Measurements from ENCODE around the gene MRS2.
"Not testable (repeated sequence)": the region's sequence is repeated elsewhere in the genome, so short reads cannot be mapped to it uniquely, and the experiment has no call there.

MRS2 gene, protein sequence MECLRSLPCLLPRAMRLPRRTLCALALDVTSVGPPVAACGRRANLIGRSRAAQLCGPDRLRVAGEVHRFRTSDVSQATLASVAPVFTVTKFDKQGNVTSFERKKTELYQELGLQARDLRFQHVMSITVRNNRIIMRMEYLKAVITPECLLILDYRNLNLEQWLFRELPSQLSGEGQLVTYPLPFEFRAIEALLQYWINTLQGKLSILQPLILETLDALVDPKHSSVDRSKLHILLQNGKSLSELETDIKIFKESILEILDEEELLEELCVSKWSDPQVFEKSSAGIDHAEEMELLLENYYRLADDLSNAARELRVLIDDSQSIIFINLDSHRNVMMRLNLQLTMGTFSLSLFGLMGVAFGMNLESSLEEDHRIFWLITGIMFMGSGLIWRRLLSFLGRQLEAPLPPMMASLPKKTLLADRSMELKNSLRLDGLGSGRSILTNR

DNA sequence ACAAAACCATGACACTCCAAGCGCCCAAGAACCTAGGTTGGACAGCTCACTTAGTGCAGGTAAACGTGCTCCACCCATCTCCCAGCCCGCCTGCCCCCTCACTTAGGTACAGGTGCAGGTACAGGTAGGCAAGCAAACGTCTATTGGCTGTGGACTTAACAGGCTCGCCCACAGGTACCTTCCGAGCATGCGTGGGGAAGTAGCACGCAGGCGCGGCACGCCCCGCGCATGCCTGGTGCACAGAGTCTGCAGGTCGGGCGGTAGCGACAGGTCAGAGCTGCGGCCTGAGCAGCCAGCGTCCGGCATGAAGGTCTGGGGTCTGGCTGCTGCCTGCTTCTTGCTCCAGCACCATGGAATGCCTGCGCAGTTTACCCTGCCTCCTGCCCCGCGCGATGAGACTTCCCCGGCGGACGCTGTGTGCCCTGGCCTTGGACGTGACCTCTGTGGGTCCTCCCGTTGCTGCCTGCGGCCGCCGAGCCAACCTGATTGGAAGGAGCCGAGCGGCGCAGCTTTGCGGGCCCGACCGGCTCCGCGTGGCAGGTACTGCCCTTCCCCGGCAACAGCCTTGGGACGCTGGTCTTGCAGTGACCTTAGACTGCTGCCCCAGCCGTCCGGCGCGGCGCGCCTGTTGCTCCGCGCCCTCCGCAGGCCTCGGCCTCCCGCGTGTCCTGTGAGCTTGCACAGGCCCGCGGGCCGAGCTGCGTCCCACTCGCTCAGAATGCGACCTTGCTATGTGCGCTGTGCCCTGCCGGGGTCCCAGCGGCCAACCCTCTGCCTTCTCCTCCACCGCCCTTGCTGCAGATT, at the start of gene MRS2:
MRS2 (plus strand) TSS at position 240 of the 804 bp plus-strand sequence; CDS start at position 351, 111 bp downstream.
- DNase-seq, result peak; percentile 84

DNA sequence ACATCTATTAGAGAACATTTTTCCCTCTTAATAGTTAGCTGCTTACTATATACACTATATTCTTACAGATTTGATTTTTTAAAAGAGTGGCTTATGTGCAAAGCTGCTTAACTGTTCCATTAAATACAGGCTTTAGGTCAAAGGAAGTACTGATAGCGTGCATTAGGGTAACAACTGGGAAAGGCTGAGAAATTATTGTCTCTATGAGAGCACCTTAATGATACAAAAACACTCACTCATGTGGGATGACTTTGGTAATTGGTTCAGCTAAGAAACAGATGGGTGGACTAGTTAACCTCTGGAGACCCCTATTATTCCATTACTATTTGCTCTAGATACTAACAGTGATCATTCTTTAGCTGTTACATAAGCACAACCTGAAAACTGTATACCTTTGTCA, 48.9 kb upstream of the MRS2 start:
- no peak for DNase-seq

DNA sequence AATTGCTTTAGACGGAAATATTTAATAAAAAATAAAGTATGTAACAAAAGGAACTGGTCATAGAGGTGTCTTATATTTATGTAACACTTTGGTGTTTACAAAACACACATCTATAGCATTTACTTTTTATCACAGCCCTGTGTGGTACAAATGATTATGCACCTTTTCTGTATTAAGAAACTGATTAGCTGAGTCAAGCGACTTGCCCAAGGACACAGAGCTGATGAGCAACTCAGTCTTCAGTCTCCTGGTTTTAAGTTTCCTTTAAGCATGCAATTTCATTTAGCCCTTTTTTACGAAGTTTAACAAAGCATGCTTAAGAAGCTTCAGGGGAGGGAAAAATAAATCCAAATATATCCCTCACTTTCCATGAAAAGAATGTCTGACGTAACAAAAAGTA, 47.3 kb upstream of the MRS2 start:
- no peak for DNase-seq

DNA sequence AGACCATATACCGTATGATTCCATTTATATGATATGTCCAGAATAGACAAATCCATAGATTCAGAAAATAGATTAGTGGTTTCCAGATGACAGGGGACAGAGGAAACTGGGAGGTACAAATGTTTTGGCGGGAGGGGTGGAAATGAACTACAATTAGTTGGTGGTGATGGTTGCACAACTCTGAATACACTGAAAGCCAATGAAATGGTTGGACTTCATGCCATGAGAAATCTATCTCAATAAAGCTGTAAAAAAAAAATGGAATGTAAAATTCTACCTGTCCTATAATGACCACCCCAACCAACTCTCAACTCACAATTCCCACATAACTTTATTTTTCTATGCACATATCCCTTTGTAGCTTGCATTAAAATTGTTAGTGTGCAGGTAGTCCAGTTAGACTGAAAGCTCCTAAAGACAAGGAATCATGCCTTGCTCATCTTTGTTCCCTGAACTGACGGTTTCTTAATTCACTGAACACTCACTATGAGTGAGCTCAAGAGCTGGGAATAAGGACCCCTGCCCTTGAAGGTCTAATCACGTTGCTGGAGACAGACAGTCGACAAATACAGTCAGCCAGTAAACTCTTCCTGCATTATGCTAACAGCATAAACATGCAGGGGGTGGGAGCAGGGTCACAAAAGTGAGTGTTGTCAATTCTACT, 46.3 kb upstream of the MRS2 start:
- DNase-seq, result no peak

DNA sequence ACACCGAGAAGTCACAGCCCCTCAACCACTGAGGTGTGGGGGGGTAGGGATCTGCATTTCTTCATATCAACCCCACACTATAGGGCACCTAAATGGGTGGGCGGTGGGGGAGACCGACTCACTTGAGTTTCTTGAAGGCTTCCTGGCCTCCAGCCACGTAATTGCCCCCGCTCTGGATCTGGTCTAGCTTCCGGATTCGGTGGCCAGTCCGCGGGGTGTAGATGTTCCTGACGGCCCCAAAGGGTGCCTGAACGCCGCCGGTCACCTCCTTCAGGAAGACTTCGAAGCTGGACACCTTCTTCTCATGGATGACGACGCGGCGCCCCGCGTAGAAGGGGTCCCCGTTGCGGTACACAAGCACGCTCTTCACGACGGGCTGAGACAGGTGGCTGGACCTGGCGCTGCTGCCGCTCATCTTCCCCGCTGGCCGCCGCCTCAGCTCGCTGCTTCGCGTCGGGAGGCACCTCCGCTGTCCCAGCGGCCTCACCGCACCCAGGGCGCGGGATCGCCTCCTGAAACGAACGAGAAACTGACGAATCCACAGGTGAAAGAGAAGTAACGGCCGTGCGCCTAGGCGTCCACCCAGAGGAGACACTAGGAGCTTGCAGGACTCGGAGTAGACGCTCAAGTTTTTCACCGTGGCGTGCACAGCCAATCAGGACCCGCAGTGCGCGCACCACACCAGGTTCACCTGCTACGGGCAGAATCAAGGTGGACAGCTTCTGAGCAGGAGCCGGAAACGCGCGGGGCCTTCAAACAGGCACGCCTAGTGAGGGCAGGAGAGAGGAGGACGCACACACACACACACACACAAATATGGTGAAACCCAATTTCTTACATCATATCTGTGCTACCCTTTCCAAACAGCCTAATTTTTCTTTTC, 45.2 kb upstream of the MRS2 start, which contains the start of gene DCDC2:
DCDC2 (minus strand) TSS at position 724 of the 883 bp plus-strand sequence; CDS start at position 415, 309 bp downstream.
- DNase-seq, result peak; percentile 40

DNA sequence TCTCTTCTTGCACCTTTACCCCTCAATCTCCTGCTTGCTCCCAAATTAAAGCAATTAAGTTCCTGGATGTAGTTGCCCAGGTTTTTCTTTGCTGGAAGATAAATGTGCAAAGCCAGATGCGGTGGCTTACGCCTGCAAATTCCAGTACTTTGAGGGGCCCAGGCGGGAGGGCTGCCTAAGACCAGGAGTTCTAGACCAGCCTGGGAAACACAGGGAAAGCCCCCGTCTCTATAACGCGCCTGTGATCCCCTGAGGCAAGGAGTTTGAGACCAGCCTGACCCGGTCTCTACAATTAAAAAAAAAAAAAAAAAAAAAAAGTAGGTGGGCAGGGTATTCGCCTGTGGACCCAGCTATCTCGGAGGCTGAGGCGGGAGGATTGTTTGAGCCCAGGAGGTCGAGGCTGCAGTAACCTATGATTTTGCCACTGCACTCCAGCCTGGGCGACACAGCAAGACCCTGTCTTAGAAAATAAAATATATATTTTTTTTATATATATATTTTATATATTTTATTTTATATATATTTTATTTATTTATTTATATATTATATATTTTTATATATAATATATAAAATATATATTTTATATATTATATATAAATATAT, 44.4 kb upstream of the MRS2 start:
- DNase-seq, result no peak

DNA sequence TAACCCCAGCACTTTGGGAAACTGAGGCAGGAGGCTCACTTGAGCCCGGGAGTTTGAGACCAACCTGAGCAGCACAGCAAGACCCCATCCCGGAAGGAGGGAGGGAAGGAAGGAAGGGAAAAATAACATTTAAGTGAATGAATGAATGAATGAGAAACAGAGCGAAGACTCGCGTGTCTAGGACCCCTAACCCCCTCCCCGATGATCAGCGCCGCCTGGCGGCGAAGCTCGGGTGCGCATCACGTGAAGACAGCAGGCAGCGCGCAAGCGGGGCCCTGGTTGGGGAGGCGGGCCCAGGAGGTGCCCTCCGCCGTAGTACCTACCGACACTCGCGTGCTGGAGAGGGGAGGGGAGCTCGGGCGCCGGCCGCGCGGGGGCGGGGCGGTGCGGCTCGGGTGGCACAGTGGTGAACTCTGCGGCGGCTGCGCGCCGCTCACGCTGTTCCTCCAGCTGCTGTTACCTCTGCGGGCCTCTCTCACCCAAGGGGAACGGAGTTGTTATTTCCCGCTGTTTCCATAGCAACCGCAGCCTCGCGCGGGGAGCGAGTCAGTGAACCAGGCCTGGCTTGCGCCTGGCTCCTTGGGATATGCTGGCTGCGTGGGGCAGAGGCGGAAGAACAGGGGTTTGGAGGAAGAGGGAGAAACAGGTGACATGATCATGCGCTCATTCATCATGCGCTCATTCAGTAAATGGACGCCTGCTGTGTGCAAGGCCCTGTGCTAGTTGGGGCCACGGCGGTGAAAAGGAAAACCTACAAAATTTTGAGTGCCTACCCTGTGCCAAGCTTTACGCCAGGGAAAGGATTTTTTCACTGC, 42.9 kb upstream of the MRS2 start:
- DNase-seq, result peak; percentile 84

DNA sequence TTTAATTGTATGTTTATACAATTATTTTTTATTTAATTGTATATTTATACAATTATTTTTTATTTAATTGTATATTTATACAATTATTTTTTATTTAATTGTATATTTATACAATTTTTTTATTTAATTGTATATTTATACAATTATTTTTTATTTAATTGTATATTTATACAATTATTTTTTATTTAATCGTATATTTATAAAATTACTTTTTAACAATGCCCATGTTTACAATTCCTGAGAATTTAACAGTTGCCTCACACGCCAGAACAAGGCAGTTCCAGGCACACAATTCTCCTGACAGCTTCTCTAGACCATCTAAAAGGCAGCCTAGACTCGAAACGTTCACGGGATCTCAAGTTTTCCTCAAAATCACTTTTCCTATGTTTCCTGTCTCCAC, 40.4 kb upstream of the MRS2 start:
- DNase-seq, result not testable (repeated sequence)

DNA sequence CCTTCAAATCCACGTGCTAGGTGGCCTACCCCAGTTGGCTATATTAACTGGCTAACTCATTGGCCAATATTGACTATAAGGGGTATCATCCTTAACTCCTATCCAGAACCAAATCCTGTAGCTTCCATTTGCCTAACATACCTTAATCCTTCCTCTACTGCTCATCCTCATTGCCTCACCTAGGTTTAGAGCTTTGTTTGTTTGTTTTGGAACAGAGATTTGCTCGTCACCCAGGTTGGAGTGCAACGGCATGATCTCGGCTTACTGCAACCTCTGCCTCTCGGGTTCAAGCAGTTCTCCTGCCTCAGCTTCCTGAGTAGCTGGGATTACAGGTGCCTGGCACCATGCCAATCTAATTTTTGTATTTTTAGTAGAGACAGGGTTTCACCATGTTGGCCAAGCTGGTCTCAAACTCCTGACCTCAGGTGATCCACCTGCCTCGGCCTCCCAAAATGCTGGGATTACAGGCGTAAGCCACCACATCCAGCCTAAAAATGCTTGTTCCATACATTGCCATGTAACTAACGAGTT, 37.6 kb upstream of the MRS2 start:
- DNase-seq, result not testable (repeated sequence)

DNA sequence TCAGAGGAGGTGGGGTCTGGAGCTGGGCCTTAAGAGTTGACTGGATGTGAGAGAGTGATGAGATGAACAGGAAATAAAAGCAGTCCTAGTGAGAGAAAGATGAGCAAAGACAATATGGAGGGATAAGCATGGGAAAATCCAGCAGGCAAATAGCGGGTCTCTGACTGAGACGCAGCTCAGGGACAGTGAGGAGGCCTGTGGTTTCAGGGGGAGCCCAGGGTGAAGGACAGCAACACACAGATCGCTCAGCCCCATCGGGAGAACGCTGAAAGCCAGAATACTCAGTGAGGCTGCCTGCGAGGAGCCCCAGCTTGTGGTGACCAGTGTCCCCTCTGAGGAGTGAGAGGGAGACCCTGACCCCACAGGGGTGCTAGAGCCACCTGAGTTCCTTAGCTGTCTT, 28.1 kb upstream of the MRS2 start:
- DNase-seq, result no peak

DNA sequence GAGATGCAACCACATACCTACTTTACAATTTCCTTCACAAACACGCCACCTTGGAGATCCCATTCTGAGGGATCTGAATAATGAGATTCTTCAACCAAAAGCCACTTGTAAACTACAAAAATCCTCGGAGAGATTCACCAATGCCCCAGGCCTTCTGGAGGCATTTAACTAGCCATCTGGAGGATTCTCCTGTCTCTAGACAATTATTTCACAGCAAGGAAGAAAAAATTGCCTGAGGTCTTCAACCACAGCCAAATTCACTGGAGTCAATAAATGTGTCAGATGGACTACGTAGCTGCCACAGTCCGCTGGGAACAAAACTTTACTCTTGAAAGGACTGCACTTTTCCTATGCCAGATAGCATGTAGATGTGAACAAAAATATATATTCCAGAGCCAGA, 25.9 kb upstream of the MRS2 start:
- DNase-seq, result no peak

DNA sequence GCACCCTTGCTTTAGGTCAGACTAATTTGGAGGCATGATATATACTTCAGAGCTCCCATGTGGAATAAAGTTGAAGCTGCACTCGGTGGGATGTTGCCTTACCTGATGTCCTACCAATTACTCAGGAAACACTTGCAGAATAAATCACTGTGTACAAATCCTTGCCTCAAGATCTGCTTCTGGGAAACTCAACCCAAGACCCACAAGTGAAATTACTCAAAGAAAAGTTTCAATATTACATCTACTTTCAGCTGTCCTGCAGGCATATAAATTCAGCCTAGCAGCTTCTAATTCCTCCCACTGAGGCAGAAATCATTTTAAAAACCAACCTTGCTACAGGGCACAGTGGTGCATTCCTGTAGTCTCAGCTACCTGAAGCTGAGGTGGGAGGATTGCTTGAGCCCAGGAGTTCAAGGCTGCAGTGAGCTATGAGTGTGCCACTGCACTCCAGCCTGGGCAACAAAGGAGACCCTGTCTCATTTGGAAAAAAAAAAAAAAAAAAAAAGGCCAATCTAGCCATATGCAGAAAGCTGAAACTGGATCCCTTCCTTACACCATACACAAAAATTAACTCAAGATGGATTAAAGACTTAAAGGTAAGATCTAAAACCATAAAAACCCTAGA, 24.2 kb upstream of the MRS2 start:
- DNase-seq, result no peak

DNA sequence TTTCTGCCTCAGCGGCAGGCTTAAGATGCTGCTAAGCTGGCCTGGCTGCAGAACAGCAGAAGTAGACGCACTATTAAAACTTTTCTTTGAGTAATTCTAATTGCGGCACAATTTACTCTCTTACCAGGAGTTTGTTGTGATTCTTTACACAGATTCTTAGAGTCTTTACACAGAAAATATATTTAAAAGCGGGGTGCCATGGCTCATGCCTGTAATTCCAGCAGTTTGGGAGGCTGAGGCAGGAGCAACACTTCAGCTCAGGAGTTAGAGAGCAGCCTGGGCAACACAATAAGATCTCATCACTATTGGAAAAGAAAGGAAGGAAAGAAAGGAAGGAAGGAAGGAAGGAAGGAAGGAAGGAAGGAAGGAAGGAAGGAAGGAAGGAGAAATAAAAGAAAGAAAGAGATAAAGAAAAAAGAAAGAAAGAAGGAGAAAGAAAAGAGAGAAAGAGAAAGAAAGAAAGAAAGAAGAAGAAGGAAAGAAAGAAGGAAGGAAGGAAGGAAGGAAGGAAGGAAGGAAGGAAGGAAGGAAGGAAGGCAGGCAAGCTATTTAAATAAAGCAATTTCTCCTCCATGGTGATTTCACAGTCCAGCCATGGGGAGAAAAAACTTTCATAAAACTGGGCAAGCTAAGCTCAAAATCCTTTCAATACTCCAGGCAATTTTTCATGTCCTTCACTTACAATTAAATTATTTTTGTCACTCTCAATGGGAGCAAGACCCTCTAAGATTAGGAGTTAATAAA, 21.1 kb upstream of the MRS2 start:
- DNase-seq, result no peak

DNA sequence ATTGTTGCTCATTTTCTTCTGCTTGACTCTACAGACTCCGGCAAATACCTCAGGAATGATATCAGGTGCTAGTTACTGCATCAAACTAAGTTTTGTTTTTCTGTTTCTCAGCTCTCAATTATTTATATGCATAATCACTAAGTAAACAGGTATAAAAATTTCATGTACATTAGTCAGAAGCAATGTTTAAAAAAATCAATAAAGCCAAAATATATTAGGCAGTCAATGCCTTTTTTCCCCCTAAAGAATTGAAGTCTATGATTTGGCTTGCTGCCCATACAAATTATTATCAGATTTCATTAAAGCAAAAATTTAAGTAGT, 20.6 kb upstream of the MRS2 start:
- DNase-seq, result no peak

DNA sequence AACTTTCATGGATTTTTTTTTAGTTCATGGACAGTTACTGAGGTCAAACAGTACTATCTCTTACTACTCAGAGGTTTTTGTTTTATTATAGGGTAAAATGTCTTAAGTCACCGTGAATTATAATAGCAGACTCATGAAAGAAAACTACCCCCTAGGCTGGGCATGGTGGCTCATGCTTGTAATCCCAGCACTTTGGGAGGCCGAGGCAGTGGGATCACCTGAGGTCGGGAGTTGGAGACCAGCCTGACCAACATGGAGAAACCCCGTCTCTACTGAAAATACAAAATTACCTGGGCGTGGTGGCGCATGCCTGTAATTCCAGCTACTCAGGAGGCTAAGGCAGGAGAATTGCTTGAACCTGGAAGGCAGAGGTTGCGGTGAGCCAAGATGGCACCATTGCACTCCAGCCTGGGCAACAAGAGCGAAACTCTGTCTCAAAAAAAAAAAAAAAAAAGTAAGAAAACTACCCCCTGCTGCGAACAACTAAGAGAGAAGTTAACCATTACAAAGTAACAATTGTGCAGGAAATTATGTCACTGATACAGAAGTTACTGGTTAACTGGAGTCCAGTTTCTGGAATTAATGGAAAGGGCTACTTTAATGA, 19.7 kb upstream of the MRS2 start:
- DNase-seq, result not testable (repeated sequence)

DNA sequence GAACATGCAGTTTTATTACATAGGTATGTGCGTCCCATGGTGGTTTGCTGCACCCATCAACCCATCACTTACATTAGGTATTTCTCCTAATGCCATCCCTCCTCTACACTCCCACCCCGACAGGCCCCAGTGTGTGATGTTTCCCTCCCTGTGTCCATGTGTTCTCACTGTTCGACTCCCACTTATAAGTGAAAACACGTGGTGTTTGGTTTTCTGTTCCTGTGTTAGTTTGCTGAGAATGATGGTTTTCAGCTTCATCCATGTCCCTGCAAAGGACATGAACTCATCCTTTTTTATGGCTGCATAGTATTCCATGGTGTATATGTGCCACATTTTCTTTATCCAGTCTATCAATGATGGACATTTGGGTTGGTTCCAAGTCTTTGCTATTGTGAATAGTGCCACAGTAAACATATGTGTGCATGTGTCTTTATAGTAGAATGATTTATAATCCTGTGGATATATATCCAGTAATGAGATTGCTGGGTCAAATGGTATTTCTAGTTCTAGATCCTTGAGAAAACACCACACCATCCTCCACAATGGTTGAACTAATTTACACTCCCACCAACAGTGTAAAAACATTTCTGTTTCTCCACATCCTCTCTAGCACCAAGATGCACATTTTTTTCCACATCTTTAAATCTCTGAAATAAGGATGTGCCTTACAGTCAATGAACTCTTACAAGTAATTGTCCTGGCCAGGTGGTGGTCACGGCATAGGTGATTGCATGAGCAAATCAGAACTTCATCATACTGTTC, 18.2 kb upstream of the MRS2 start:
- DNase-seq, result not testable (repeated sequence)

DNA sequence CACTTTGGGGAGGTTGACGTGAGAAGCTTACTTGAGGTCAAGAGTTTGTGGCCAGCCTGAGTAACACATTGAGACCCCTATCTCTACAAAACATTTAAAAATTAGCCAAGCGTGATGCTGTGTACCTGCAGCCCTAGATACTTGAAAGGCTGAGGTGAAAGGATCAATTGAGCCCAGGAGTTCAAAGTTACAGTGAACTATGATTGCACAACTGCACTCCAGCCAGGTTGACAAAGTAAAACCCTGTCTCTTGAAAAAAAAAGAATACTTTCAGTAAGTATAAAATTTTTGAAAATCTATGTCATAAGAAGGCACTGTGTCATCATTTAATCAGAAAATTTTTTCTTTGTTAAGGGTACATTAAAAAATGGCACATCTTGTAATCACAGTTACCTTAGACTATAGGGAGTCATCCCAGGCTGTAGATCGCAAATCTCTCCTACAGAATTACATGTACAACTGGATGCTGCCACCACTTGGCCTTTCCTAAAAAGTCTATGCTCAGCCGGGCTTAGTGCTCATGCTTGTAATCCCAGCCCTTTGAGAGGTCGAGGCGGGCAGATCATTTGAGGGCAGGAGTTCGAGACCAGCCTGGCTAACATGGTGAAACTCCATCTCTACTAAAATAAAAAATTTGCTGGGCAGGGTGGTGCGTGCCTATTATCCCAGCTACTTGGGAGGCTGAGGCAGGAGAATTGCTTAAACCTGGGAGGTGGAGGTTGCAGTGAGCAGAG, 17.0 kb upstream of the MRS2 start:
- DNase-seq, result no peak

DNA sequence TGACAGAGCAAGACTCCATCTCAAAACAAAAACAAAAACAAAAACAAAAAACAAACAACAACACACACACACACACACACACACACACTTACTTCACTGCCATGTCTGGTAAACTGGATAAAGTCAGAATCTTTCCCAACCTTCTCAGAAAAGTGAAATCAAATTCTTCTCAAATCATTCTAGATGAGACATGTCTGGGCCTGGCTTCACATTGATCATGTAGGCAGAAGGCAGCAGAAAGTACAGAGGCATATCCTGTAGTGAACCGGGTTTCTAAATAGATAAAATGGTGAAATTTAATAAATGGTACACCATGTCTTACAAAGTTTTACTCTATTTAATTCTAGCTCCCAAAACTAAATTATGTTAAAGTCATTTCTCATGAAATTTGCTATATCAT, 14.9 kb upstream of the MRS2 start:
- DNase-seq, result no peak
